Calu3 (cell line): ENCODE measurements around the gene UCK1. TPM values are rescaled to one million over a fixed set of nuclear protein-coding genes. Genes with fewer than 3 reads are reported as not detected.

ENCODE experiments used
- Bru-seq: library from RNA; stranded (reverse); fragments of 400-500 nt; gene quantifications from one replicate; lab custom pipeline; 2021; lab: Mats Ljungman, UMichigan
- BruChase-seq, 2 experiments: library from RNA; stranded (reverse); fragments of 400-500 nt; gene quantifications; one replicate each; lab custom pipeline; 2021; lab: Mats Ljungman, UMichigan
- BruUV-seq: library from RNA; stranded (reverse); fragments of 400-500 nt; replicated peaks from 2 replicates; lab custom pipeline; 2021; lab: Mats Ljungman, UMichigan
- CTCF ChIA-PET: fragments of 300-600 bp; sonication (Branson Sonifier 250); formaldehyde crosslinking; loops from one replicate; lab custom pipeline; 2022; ENCODE audit warnings: antibody characterized with exemption; lab: Charles Lee
- DNase-seq: peaks from one replicate; pipeline ENCODE4 v3.0.0; 2022
- H3K27ac Mint-ChIP-seq: one replicate; pipeline ENCODE4 v1.8.0; 2022; ENCODE audit warnings: mixed read lengths; ENCODE audit not compliant: unreplicated experiment
- H3K27me3 Mint-ChIP-seq: one replicate; pipeline ENCODE4 v1.8.0; 2022; ENCODE audit warnings: mixed read lengths; ENCODE audit not compliant: unreplicated experiment
- H3K36me3 Mint-ChIP-seq: one replicate; pipeline ENCODE4 v1.8.0; 2022; ENCODE audit warnings: mild to moderate bottlenecking, moderate library complexity, mixed read lengths; ENCODE audit not compliant: insufficient read depth, unreplicated experiment
- H3K4me1 Mint-ChIP-seq: one replicate; pipeline ENCODE4 v1.8.0; 2022; ENCODE audit warnings: mild to moderate bottlenecking, low read depth, mixed read lengths; ENCODE audit not compliant: unreplicated experiment
- H3K4me3 Mint-ChIP-seq: one replicate; pipeline ENCODE4 v1.8.0; 2022; ENCODE audit warnings: mild to moderate bottlenecking, low read depth, moderate library complexity, mixed read lengths; ENCODE audit not compliant: unreplicated experiment
- H3K9me3 Mint-ChIP-seq: one replicate; pipeline ENCODE4 v1.8.0; 2022; ENCODE audit warnings: low read depth, mixed read lengths; ENCODE audit not compliant: unreplicated experiment
- CTCF ChIP-seq: fragments of 200-600 bp; IDR thresholded peaks from one replicate; pipeline ENCODE4 v1.8.0; 2022; ENCODE audit warnings: antibody characterized with exemption; ENCODE audit not compliant: unreplicated experiment
- intact Hi-C: fragments of 100-400 bp; cut with micrococcal nuclease; formaldehyde crosslinking; loops from one replicate; pipeline ENCODE4 v1.10.0; 2022; ENCODE audit not compliant: unreplicated experiment
- long read RNA-seq: library from polyadenylated mRNA; stranded (forward); transcript quantifications from one replicate; pipeline ENCODE4 v2.0.0, GENCODE V29; 2022
- total RNA-seq: library from RNA; stranded (reverse); gene quantifications from 2 replicates; pipeline ENCODE4 v1.2.3, GENCODE V29; 2022

Gene UCK1
- 16.0 and 19.6 TPM in 2 replicates for total RNA-seq
- percentile 47 among the genes with signal in this experiment for Bru-seq, nascent RNA
- BruChase-seq, experiment 1, labeled RNA remaining after a 6-hour chase = percentile 73 among the genes with signal in this experiment
- BruChase-seq, experiment 2, labeled RNA remaining after a 2-hour chase = percentile 63 among the genes with signal in this experiment
- long read RNA-seq, transcript UCK1-204 (7 exons, 2,167 nt) = major isoform, 29 of 35 reads
- long read RNA-seq, partial matches to known transcripts = 0 of 35 reads
- long read RNA-seq, other reads (novel, unspliced or antisense) = 5 of 35 reads

GRCh38 chr9:131530920-131531832, at the start of gene UCK1:
UCK1 (minus strand) TSS chr9:131531263; CDS start chr9:131531174, 89 bp downstream.
- Mint-ChIP-seq H3K27me3 (no peaks in the 10 kb centered on the region), H3K4me3 (peak within 1 kb of the TSS; percentile 70), H3K36me3 (peaks cover 15% of the 10 kb centered on the region), H3K4me1 (no peaks in the 10 kb centered on the region), H3K27ac (no peak within 1 kb of the TSS), H3K9me3 (no peaks in the 10 kb centered on the region)
- no TSS peak for BruUV-seq
- intact Hi-C loops = no loop called here
- no peak for TF ChIP-seq CTCF
- CTCF ChIA-PET = interaction anchor here (0.7 kb wide), 1 partner anchor 197 kb away, joined by 3 read pairs; no protein-coding TSS in a partner anchor
- peak; percentile 67 for DNase-seq

GRCh38 chr9:131580358-131580757, 49.3 kb upstream of the UCK1 start:
- TF ChIP-seq CTCF = no peak
- BruUV-seq = no TSS peak
- no peak overlapping the region for H3K4me3 Mint-ChIP-seq
- intact Hi-C loops = no loop called here
- CTCF ChIA-PET = interaction anchor here (0.7 kb wide), 1 partner anchor 157 kb away, joined by 3 read pairs; no protein-coding TSS in a partner anchor
- H3K4me1 Mint-ChIP-seq = no peaks in the 10 kb centered on the region
- no peaks in the 10 kb centered on the region for H3K9me3 Mint-ChIP-seq
- H3K36me3 Mint-ChIP-seq = peaks cover 3% of the 10 kb centered on the region
- DNase-seq = no peak
- no peaks in the 10 kb centered on the region for H3K27me3 Mint-ChIP-seq
- H3K27ac Mint-ChIP-seq = no peak overlapping the region

DNA sequence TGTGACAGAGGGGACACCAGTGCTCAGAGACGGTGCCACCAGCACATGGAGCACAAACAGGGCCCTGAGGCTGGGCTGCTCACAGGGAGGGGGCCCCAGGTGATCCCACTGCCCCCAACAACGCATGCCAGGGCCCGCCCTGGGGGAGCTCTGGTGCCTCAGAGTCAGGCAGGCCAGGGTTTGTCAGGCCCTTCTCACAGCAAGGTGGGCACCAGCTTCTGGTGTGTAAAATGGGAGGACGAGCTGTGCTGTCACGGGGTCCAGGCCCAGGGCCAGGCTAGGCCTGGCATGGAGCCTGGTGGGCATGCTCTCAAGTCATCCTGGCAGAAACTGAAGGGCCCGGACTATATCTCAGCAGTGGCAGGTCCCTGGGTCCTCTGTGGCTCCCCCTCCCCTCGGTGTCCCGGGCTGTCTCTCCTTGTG, 48.7 kb upstream of the UCK1 start:
- intact Hi-C loops = no loop called here
- H3K4me3 Mint-ChIP-seq = no peak overlapping the region
- no peak overlapping the region for H3K27ac Mint-ChIP-seq
- H3K36me3 Mint-ChIP-seq = no peaks in the 10 kb centered on the region
- CTCF ChIA-PET = no interaction called here
- H3K9me3 Mint-ChIP-seq = no peaks in the 10 kb centered on the region
- H3K27me3 Mint-ChIP-seq = no peaks in the 10 kb centered on the region
- no peaks in the 10 kb centered on the region for H3K4me1 Mint-ChIP-seq
- no TSS peak for BruUV-seq
- no peak for DNase-seq
- TF ChIP-seq CTCF = no peak

- intact Hi-C loops = no loop called here
- no TSS peak for BruUV-seq
- H3K27me3 Mint-ChIP-seq = no peaks in the 10 kb centered on the region
- no peak overlapping the region for H3K27ac Mint-ChIP-seq
- no peak for TF ChIP-seq CTCF
- H3K9me3 Mint-ChIP-seq = no peaks in the 10 kb centered on the region
- H3K36me3 Mint-ChIP-seq = no peaks in the 10 kb centered on the region
- no peaks in the 10 kb centered on the region for H3K4me1 Mint-ChIP-seq
- DNase-seq = no peak
- CTCF ChIA-PET = no interaction called here
- no peak overlapping the region for H3K4me3 Mint-ChIP-seq
These were observed 47.9 kb upstream of the UCK1 start for GRCh38 chr9:131578731-131579504.
